HAP-1 (cell line): ENCODE data around the gene ZNF444.
"Not testable (repeated sequence)": the region's sequence is repeated elsewhere in the genome, so short reads cannot be mapped to it uniquely, and the experiment has no call there.

Source experiments
- DNase-seq, 2 experiments: peaks; one replicate each; pipeline ENCODE4 v3.0.0-alpha.2; 2016 to 2020; ENCODE audit warnings: low spot score in 2 of 2
- H3K27me3 ChIP-seq: fragments of 250-450 bp; sonication (Bioruptor Pico); 2 replicates; pipeline ENCODE4 v1.5.1; 2020; ENCODE audit warnings: low read depth, mild to moderate bottlenecking, moderate library complexity
- H3K36me3 ChIP-seq: fragments of 250-450 bp; sonication (Bioruptor Pico); replicated peaks from 2 replicates; pipeline ENCODE4 v1.5.1; 2020; ENCODE audit warnings: mild to moderate bottlenecking
- H3K4me1 ChIP-seq: fragments of 250-450 bp; sonication (Bioruptor Pico); 2 replicates; pipeline ENCODE4 v1.5.1; 2020; ENCODE audit warnings: mild to moderate bottlenecking
- H3K4me3 ChIP-seq: fragments of 250-450 bp; sonication (Bioruptor Pico); 2 replicates; pipeline ENCODE4 v1.5.1; 2020; ENCODE audit warnings: mild to moderate bottlenecking, moderate library complexity
- H3K9me3 ChIP-seq: fragments of 250-450 bp; sonication (Bioruptor Pico); 2 replicates; pipeline ENCODE4 v1.5.1; 2020; ENCODE audit warnings: mild to moderate bottlenecking, moderate library complexity
- in situ Hi-C: fragments of 300-500 bp; cut with MboI; formaldehyde crosslinking; loops from 3 replicates; pipeline ENCODE4 v1.14.3; 2020; ENCODE audit warnings: low sequenced_read_pairs, inconsistent platforms, mixed read lengths

Gene ZNF444

DNA sequence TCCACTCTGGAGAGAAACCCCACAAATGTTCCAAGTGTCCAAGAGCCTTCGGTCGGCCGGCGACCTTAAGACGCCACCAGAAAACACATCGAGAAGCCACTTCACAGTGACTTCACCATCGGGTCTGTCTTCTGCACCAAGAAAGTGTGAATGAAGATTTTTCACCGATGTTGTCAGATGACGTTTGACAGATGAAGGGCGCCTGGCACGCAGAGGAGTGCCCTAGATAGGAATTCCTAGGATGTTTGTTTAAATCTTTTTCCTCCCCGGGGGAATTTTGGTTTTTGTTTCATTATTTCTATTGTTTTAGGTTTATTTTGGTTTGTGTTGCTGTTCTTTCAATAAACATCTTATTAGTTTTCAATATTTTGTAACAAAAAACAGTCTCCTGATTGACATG is 68.0 kb downstream of the ZNF444 start:
- no peaks in the 10 kb centered on the region for H3K4me1 ChIP-seq
- no peaks in the 10 kb centered on the region for H3K9me3 ChIP-seq
- no peaks in the 10 kb centered on the region for H3K27me3 ChIP-seq
- no peak for DNase-seq
- H3K4me3 ChIP-seq = no peak overlapping the region
- H3K36me3 ChIP-seq = no peaks in the 10 kb centered on the region
- in situ Hi-C loops = no loop called here

DNA sequence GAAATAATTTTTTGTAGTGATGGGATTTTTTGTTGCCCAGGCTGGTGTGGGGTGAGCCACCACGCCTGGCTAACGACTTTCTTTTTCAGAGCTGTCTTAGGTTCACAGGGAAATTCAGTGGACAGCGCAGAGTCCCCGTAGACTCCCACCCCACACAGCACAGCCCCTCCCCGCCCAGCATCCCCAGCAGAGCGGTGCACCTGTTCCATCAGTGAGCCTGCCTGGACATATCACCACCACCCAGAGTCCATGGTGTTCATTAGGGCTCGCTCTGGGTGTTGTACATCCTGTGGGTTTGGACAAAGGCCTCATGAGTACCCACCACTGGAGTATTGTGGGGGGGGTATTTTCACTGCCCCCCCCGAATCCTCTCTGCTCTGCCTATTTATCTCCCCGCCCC is 68.9 kb downstream of the ZNF444 start:
- H3K36me3 ChIP-seq, H3K4me1 ChIP-seq, H3K27me3 ChIP-seq, H3K9me3 ChIP-seq, H3K4me3 ChIP-seq, in situ Hi-C loops, DNase-seq: not testable (repeated sequence)
